H9 (cell line): Measurements from ENCODE around the gene OR13J1. TPM values are rescaled to one million over a fixed set of nuclear protein-coding genes. Genes with fewer than 3 reads are reported as not detected.

Experiments used
- DNase-seq: peaks from one replicate; pipeline ENCODE4 v3.0.0-alpha.2; 2017
- H2AFZ ChIP-seq: one replicate; pipeline ENCODE4 v1.6.1; 2013; ENCODE audit warnings: mild to moderate bottlenecking, low read length, control low read depth, moderate library complexity
- H2AK5ac ChIP-seq: 2 replicates; pipeline ENCODE4 v1.6.1; 2013; ENCODE audit warnings: low read length, control low read depth, mixed read lengths; ENCODE audit not compliant: insufficient read length
- H2BK120ac ChIP-seq: one replicate; pipeline ENCODE4 v1.6.1; 2013; ENCODE audit warnings: low read depth, mild to moderate bottlenecking, low read length, control low read depth, inconsistent platforms; ENCODE audit not compliant: poor library complexity, severe bottlenecking
- H2BK12ac ChIP-seq: 2 replicates; pipeline ENCODE4 v1.6.1; 2013; ENCODE audit warnings: low read length, control low read depth, mixed read lengths, low read depth; ENCODE audit not compliant: insufficient read length
- H2BK15ac ChIP-seq: 2 replicates; pipeline ENCODE4 v1.6.1; 2013; ENCODE audit warnings: low read depth, low read length, control low read depth
- H2BK20ac ChIP-seq: one replicate; pipeline ENCODE4 v1.6.1; 2013; ENCODE audit warnings: low read depth, mild to moderate bottlenecking, low read length, control low read depth, inconsistent platforms; ENCODE audit not compliant: poor library complexity, severe bottlenecking
- H2BK5ac ChIP-seq: 2 replicates; pipeline ENCODE4 v1.6.1; 2013; ENCODE audit warnings: low read length, control low read depth, mixed read lengths; ENCODE audit not compliant: insufficient read length
- H3K14ac ChIP-seq: 2 replicates; pipeline ENCODE4 v1.6.1; 2013; ENCODE audit warnings: low read length, control low read depth; ENCODE audit not compliant: insufficient read depth
- H3K18ac ChIP-seq: 2 replicates; pipeline ENCODE4 v1.6.1; 2013; ENCODE audit warnings: low read depth, mild to moderate bottlenecking, mixed read lengths, low read length, control low read depth; ENCODE audit not compliant: insufficient read length
- H3K23ac ChIP-seq: 2 replicates; pipeline ENCODE4 v1.6.1; 2013; ENCODE audit warnings: low read length, control low read depth, mixed read lengths, low read depth; ENCODE audit not compliant: insufficient read length
- H3K23me2 ChIP-seq: 2 replicates; pipeline ENCODE4 v1.6.1; 2013; ENCODE audit warnings: low read depth, mild to moderate bottlenecking, mixed read lengths, low read length, control low read depth; ENCODE audit not compliant: insufficient read length, poor library complexity, severe bottlenecking
- H3K27ac ChIP-seq: 2 replicates; pipeline ENCODE4 v1.5.1; 2013; ENCODE audit warnings: low read length, control low read depth, mixed read lengths, low read depth; ENCODE audit not compliant: insufficient read length
- H3K27me3 ChIP-seq: 2 replicates; pipeline ENCODE4 v1.6.1; 2013; ENCODE audit warnings: low read length, control low read depth, inconsistent platforms; ENCODE audit not compliant: insufficient read depth
- H3K4ac ChIP-seq: 2 replicates; pipeline ENCODE4 v1.6.1; 2013; ENCODE audit warnings: low read depth, mild to moderate bottlenecking, control low read depth, inconsistent platforms, low read length, moderate library complexity
- H3K4me1 ChIP-seq: 2 replicates; pipeline ENCODE4 v1.6.1; 2013; ENCODE audit warnings: low read length, control low read depth, inconsistent platforms; ENCODE audit not compliant: insufficient read depth
- H3K4me2 ChIP-seq: 2 replicates; pipeline ENCODE4 v1.6.1; 2013; ENCODE audit warnings: low read length, control low read depth, mixed read lengths; ENCODE audit not compliant: insufficient read length, insufficient read depth
- H3K56ac ChIP-seq: 2 replicates; pipeline ENCODE4 v1.6.1; 2013; ENCODE audit warnings: low read depth, mild to moderate bottlenecking, mixed read lengths, low read length, control low read depth; ENCODE audit not compliant: insufficient read length
- H3K79me1 ChIP-seq: 2 replicates; pipeline ENCODE4 v1.6.1; 2013; ENCODE audit warnings: low read depth, mild to moderate bottlenecking, moderate library complexity, low read length, control low read depth, inconsistent platforms; ENCODE audit not compliant: insufficient read depth, poor library complexity, severe bottlenecking
- H3K79me2 ChIP-seq: 2 replicates; pipeline ENCODE4 v1.6.1; 2013; ENCODE audit warnings: low read length, control low read depth, inconsistent platforms; ENCODE audit not compliant: insufficient read depth
- H3K9ac ChIP-seq: 2 replicates; pipeline ENCODE4 v1.6.1; 2013; ENCODE audit warnings: low read length, control low read depth, mixed read lengths; ENCODE audit not compliant: insufficient read length; ENCODE audit errors: extremely low read depth
- H3K9me3 ChIP-seq: one replicate; pipeline ENCODE4 v1.6.1; 2013; ENCODE audit warnings: low read depth, low read length, inconsistent platforms; ENCODE audit not compliant: control insufficient read depth
- H3T11ph ChIP-seq: one replicate; pipeline ENCODE4 v1.6.1; 2013; ENCODE audit warnings: mild to moderate bottlenecking, low read length, control low read depth, inconsistent platforms
- H4K20me1 ChIP-seq: one replicate; pipeline ENCODE4 v1.6.1; 2013; ENCODE audit not compliant: control insufficient read depth, insufficient read length, insufficient read depth
- H4K5ac ChIP-seq: 2 replicates; pipeline ENCODE4 v1.6.1; 2013; ENCODE audit warnings: low read depth, mild to moderate bottlenecking, mixed read lengths, low read length, control low read depth; ENCODE audit not compliant: insufficient read length
- H4K8ac ChIP-seq: replicated peaks from 2 replicates; pipeline ENCODE4 v1.6.1; 2013; ENCODE audit warnings: low read length, control low read depth, mixed read lengths, low read depth; ENCODE audit not compliant: insufficient read length
- H4K91ac ChIP-seq: 2 replicates; pipeline ENCODE4 v1.6.1; 2013; ENCODE audit warnings: low read depth, mild to moderate bottlenecking, moderate library complexity, mixed read lengths, low read length, control low read depth; ENCODE audit not compliant: insufficient read length
- H3K27ac Mint-ChIP-seq, 3 experiments: 2 replicates in 2 of 3; 3 replicates in 1 of 3; pipeline ENCODE4 v1.8.0; 2020 to 2021; ENCODE audit warnings: mixed read lengths in 3 of 3, mild to moderate bottlenecking in 1 of 3, moderate library complexity in 1 of 3
- H3K27me3 Mint-ChIP-seq: 2 replicates; pipeline ENCODE4 v1.8.0; 2021; ENCODE audit warnings: low read depth, mild to moderate bottlenecking, moderate library complexity, mixed read lengths
- H3K36me3 Mint-ChIP-seq, 3 experiments: 2 replicates in 2 of 3; 3 replicates in 1 of 3; pipeline ENCODE4 v1.8.0; 2020 to 2021; ENCODE audit warnings: low read depth in 3 of 3, mixed read lengths in 3 of 3; ENCODE audit not compliant: insufficient read depth in 1 of 3
- H3K4me1 Mint-ChIP-seq, 2 experiments: 2 replicates each; pipeline ENCODE4 v1.8.0; 2020; ENCODE audit warnings: mixed read lengths in 2 of 2
- H3K4me3 Mint-ChIP-seq, 2 experiments: 2 replicates in 1 of 2; 3 replicates in 1 of 2; pipeline ENCODE4 v1.8.0; 2020 to 2021; ENCODE audit warnings: mild to moderate bottlenecking in 2 of 2, mixed read lengths in 2 of 2, moderate library complexity in 1 of 2
- H3K9me3 Mint-ChIP-seq, 2 experiments: 2 replicates in 1 of 2; 3 replicates in 1 of 2; pipeline ENCODE4 v1.8.0; 2020; ENCODE audit warnings: mild to moderate bottlenecking in 2 of 2, mixed read lengths in 2 of 2, moderate library complexity in 1 of 2
- CTCF ChIP-seq: fragments of 200-600 bp; sonication (generic); conservative IDR thresholded peaks from 3 replicates; pipeline ENCODE4 v1.8.0; 2021; ENCODE audit warnings: antibody characterized with exemption, mild to moderate bottlenecking
- WGBS: extraction: QIAGEN DNeasy Blood & Tissue Kit; methylation state at CpG from one replicate; pipeline ENCODE4 v1.1.7; 2013; ENCODE audit warnings: missing lambda C conversion rate, low lambda C conversion rate, mixed read lengths; ENCODE audit not compliant: insufficient read length; ENCODE audit errors: extremely low coverage; 5-methylcytosine and 5-hydroxymethylcytosine counted together
- total RNA-seq: library from RNA; stranded (reverse); gene quantifications from 2 replicates; pipeline ENCODE4 v1.2.1, GENCODE V29; 2021

Gene OR13J1
- total RNA-seq, 1 experiment from 2014 or later, result not detected

- H3K4me1 ChIP-seq, result peaks cover 9% of the 10 kb centered on the region; the same call in 1 of the 2 replicates
- no peak overlapping the region for H3T11ph ChIP-seq
- H4K8ac ChIP-seq, result no peak overlapping the region
- H3K4ac ChIP-seq, result no peak overlapping the region
- H3K9me3 ChIP-seq, result no peaks in the 10 kb centered on the region
- H3K9me3 Mint-ChIP-seq, result no peaks in the 10 kb centered on the region
- H3K9ac ChIP-seq, result no peak overlapping the region
- H3K27ac Mint-ChIP-seq, result no peak overlapping the region
- H2BK20ac ChIP-seq, result no peak overlapping the region
- no peaks in the 10 kb centered on the region for H3K23me2 ChIP-seq
- H3K79me2 ChIP-seq, result no peaks in the 10 kb centered on the region
- H3K56ac ChIP-seq, result no peak overlapping the region
- H2BK12ac ChIP-seq, result no peak overlapping the region
- H3K14ac ChIP-seq, result no peak overlapping the region
- no peak overlapping the region for H2BK15ac ChIP-seq
- no peak overlapping the region for H2BK120ac ChIP-seq
- no peak overlapping the region for H3K4me3 Mint-ChIP-seq
- no peak overlapping the region for H2BK5ac ChIP-seq
- H3K27ac ChIP-seq, result no peak overlapping the region
- H3K36me3 Mint-ChIP-seq, result no peaks in the 10 kb centered on the region
- H3K4me1 Mint-ChIP-seq, result peaks cover 40 to 41% of the 10 kb centered on the region in 2 experiments
- no peak overlapping the region for H3K23ac ChIP-seq
- no peak overlapping the region for H4K91ac ChIP-seq
- no peaks in the 10 kb centered on the region for H3K27me3 ChIP-seq
- no peak for DNase-seq
- H2AFZ ChIP-seq, result no peak overlapping the region
- H3K27me3 Mint-ChIP-seq, result peaks cover 4% of the 10 kb centered on the region
- no peak overlapping the region for H4K5ac ChIP-seq
- H3K4me2 ChIP-seq, result no peak overlapping the region
- H4K20me1 ChIP-seq, result no peaks in the 10 kb centered on the region
- no peaks in the 10 kb centered on the region for H3K79me1 ChIP-seq
- TF ChIP-seq CTCF, result no peak
- H3K18ac ChIP-seq, result no peak overlapping the region
- no CpG with 5 or more reads among the region's 10 CpGs for WGBS
- H2AK5ac ChIP-seq, result no peak overlapping the region
Observed at GRCh38 chr9:35911690-35912089, 41.5 kb upstream of the OR13J1 start.
